HepG2 (cell line): ENCODE results near the gene SLC35A2. TPM values are rescaled to one million over a fixed set of nuclear protein-coding genes. Genes with fewer than 3 reads are reported as not detected.
A peak's percentile ranks its signal among the peaks of the same experiment; 100 is the strongest.

Experiments used
- AHR ChIP-seq: IDR thresholded peaks from 2 replicates; pipeline ENCODE4 v1.6.1; 2018; ENCODE audit warnings: missing genetic modification reagents, missing compliant biosample characterization
- BHLHE40 ChIP-seq: IDR thresholded peaks from 2 replicates; pipeline ENCODE4 v1.6.1; 2011; ENCODE audit warnings: low read length, improper control_type of control experiment
- E2F1 ChIP-seq: sonication (generic); formaldehyde crosslinking; IDR thresholded peaks from 2 replicates; pipeline ENCODE4 v1.5.0; 2020; ENCODE audit warnings: missing genetic modification reagents
- HNRNPLL ChIP-seq: fragments of 200-400 bp; formaldehyde crosslinking; IDR thresholded peaks from 2 replicates; pipeline ENCODE4 v1.6.1; 2017; ENCODE audit warnings: mild to moderate bottlenecking, low read depth, low read length; ENCODE audit not compliant: poor library complexity, severe bottlenecking
- KDM3A ChIP-seq: IDR thresholded peaks from 2 replicates; pipeline ENCODE4 v1.6.1; 2018; ENCODE audit warnings: low read depth, missing compliant biosample characterization
- LCORL ChIP-seq, 2 experiments: fragments of 450-650 bp in 1 of 2; sonication (generic) in 1 of 2; formaldehyde crosslinking in 1 of 2; IDR thresholded peaks; 2 replicates each; pipeline versions ENCODE4 v1.5.0 to v1.6.1; 2017 to 2020; ENCODE audit warnings: antibody characterized with exemption in 1 of 2, missing genetic modification reagents in 1 of 2
- NKX3-1 ChIP-seq: sonication (generic); formaldehyde crosslinking; IDR thresholded peaks from 2 replicates; pipeline ENCODE4 v1.5.0; 2020; ENCODE audit warnings: missing genetic modification reagents
- NPAS2 ChIP-seq: sonication (generic); formaldehyde crosslinking; IDR thresholded peaks from 2 replicates; pipeline ENCODE4 v1.8.0; 2022; ENCODE audit warnings: mild to moderate bottlenecking, missing genetic modification reagents, borderline replicate concordance
- PHB2 ChIP-seq: fragments of 450-650 bp; IDR thresholded peaks from 2 replicates; pipeline ENCODE4 v1.6.1; 2018; ENCODE audit not compliant: partially characterized antibody
- POLR2A ChIP-seq, 2 experiments: IDR thresholded peaks; 2 replicates each; pipeline ENCODE4 v1.6.1; 2011; ENCODE audit warnings: low read depth in 2 of 2, low read length in 2 of 2, mild to moderate bottlenecking in 1 of 2, moderate library complexity in 1 of 2; ENCODE audit not compliant: insufficient read depth in 1 of 2
- REPIN1 ChIP-seq: sonication (generic); formaldehyde crosslinking; IDR thresholded peaks from 2 replicates; pipeline ENCODE4 v1.8.0; 2022; ENCODE audit warnings: missing genetic modification reagents, low read depth, mild to moderate bottlenecking, borderline replicate concordance
- SP140L ChIP-seq: sonication (generic); formaldehyde crosslinking; IDR thresholded peaks from 2 replicates; pipeline ENCODE4 v1.4.0; 2020; ENCODE audit warnings: missing genetic modification reagents, borderline replicate concordance
- TBL1XR1 ChIP-seq: fragments of 150-350 bp; IDR thresholded peaks from 2 replicates; pipeline ENCODE4 v1.6.1; 2014; ENCODE audit warnings: borderline replicate concordance, low read length; ENCODE audit not compliant: partially characterized antibody
- ZMYM4 ChIP-seq: sonication (generic); formaldehyde crosslinking; IDR thresholded peaks from 2 replicates; pipeline ENCODE4 v1.8.1; 2023; ENCODE audit warnings: mild to moderate bottlenecking, missing genetic modification reagents
- ZNF616 ChIP-seq: sonication (generic); formaldehyde crosslinking; IDR thresholded peaks from 2 replicates; pipeline ENCODE4 v1.5.0; 2020; ENCODE audit warnings: low read depth, mild to moderate bottlenecking, missing genetic modification reagents
- ZNF691 ChIP-seq: sonication (generic); formaldehyde crosslinking; IDR thresholded peaks from 2 replicates; pipeline ENCODE4 v1.4.0; 2020; ENCODE audit warnings: missing genetic modification reagents, low read depth, mild to moderate bottlenecking, borderline replicate concordance
- ZNF780A ChIP-seq: sonication (generic); formaldehyde crosslinking; IDR thresholded peaks from 2 replicates; pipeline ENCODE4 v1.8.0; 2022; ENCODE audit warnings: mild to moderate bottlenecking, missing genetic modification reagents, moderate library complexity
- polyA plus RNA-seq, 8 experiments: library from polyadenylated mRNA; depleted of rRNA in 3 of 8; stranded (reverse) in 7 of 8; unstranded in 1 of 8; fragments of >200 nt; fragmentation: Illumina TruSeq in 4 of 8; extraction: Trizol in 4 of 8; gene quantifications; 2 replicates each; pipeline versions ENCODE4 v1.2.1 to v1.2.3, GENCODE V29; 2011 to 2016; ENCODE audit warnings: low read depth in 4 of 8, missing spikeins in 1 of 8, mixed read lengths in 1 of 8; ENCODE audit not compliant: insufficient read depth in 1 of 8
- total RNA-seq, 5 experiments: library from RNA; depleted of rRNA; stranded (reverse); fragments of >200 nt; fragmentation: Illumina TruSeq; extraction: Trizol; gene quantifications; 2 replicates each; pipeline ENCODE4 v1.2.3, GENCODE V29; 2016; ENCODE audit warnings: low read depth in 1 of 5
- TF ChIP-seq, protein P1 (sequence below): sonication (generic); formaldehyde crosslinking; IDR thresholded peaks from 2 replicates; pipeline ENCODE4 v1.4.0; 2020; ENCODE audit warnings: missing genetic modification reagents, borderline replicate concordance
- TF ChIP-seq, protein P2 (sequence below): IDR thresholded peaks from 2 replicates; pipeline ENCODE4 v1.6.1; 2016; ENCODE audit warnings: low read depth, control low read depth

The SLC35A2 gene
- total and polyA plus RNA-seq, 2 of the 13 experiments (the other 11 are each of a cell fraction or from before 2014, with no cell fraction given) = 32.1 to 40.8 TPM

DNA sequence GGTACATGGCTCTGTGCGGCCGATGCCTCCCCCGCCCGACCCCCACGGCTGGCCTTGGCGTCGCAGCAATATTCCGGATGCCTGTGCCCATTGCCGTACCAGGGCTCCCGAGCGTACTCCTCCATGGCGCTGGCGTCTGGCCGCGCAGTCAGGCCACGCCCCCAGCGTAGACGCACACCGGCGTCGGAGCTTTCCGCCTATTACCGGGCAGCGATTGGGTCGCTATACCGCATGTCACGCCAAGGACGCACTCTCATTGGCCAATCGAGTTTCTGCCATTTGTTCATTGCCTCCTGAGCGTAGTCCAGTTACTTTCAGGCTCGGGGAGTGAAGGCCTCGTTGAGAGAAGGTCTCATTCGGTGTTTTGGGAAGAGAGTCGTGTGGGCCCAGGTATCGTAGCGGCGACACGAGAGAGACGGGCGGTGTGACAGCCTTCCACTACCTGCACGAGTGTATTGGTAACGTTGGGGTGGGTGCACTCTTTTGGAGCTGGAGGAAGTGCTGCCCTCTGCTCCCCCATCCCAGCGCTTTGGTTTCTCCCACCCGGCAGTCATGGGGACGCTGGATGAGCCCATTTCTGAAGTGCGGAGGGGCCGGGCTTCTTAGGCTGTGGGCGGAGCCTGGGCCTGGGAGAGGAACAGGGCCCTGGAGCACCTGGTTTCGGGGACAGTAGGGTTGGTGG, 13.7 kb downstream of the SLC35A2 start, which contains the start of the genes PQBP1 and TIMM17B (continued):
- TF ChIP-seq BHLHE40 = peak; percentile 89
- no peak for TF ChIP-seq E2F1 (CRISPR knock-in tag)
- TF ChIP-seq POLR2A (IDR thresholded peaks at IDR 0.05; ENCODE audit: insufficient read depth in 1 of 2, low read depth in 2 of 2, low read length in 2 of 2) = peak in 1 of 2 experiments; percentile 94; a peak in 2 of 4 replicates
- TF ChIP-seq, protein P1, sequence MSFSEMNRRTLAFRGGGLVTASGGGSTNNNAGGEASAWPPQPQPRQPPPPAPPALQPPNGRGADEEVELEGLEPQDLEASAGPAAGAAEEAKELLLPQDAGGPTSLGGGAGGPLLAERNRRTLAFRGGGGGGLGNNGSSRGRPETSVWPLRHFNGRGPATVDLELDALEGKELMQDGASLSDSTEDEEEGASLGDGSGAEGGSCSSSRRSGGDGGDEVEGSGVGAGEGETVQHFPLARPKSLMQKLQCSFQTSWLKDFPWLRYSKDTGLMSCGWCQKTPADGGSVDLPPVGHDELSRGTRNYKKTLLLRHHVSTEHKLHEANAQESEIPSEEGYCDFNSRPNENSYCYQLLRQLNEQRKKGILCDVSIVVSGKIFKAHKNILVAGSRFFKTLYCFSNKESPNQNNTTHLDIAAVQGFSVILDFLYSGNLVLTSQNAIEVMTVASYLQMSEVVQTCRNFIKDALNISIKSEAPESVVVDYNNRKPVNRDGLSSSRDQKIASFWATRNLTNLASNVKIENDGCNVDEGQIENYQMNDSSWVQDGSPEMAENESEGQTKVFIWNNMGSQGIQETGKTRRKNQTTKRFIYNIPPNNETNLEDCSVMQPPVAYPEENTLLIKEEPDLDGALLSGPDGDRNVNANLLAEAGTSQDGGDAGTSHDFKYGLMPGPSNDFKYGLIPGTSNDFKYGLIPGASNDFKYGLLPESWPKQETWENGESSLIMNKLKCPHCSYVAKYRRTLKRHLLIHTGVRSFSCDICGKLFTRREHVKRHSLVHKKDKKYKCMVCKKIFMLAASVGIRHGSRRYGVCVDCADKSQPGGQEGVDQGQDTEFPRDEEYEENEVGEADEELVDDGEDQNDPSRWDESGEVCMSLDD (CRISPR knock-in tag) = no peak
- TF ChIP-seq REPIN1 (CRISPR knock-in tag) = no peak
- no peak for TF ChIP-seq KDM3A (CRISPR knock-in tag)
- TF ChIP-seq NKX3-1 (CRISPR knock-in tag) = no peak
- no peak for TF ChIP-seq TBL1XR1
- TF ChIP-seq NPAS2 = no peak
- no peak for TF ChIP-seq AHR
- TF ChIP-seq PHB2 = no peak
- TF ChIP-seq LCORL (IDR thresholded peaks at IDR 0.05) = no peak
- TF ChIP-seq LCORL (CRISPR knock-in tag; IDR thresholded peaks at IDR 0.05) = 0 out of 2 replicates have a peak, but pooled peaks have one; percentile 20
- peak; percentile 50; the same call in 1 of the 2 replicates for TF ChIP-seq ZMYM4 (CRISPR knock-in tag)
- TF ChIP-seq, protein P2, sequence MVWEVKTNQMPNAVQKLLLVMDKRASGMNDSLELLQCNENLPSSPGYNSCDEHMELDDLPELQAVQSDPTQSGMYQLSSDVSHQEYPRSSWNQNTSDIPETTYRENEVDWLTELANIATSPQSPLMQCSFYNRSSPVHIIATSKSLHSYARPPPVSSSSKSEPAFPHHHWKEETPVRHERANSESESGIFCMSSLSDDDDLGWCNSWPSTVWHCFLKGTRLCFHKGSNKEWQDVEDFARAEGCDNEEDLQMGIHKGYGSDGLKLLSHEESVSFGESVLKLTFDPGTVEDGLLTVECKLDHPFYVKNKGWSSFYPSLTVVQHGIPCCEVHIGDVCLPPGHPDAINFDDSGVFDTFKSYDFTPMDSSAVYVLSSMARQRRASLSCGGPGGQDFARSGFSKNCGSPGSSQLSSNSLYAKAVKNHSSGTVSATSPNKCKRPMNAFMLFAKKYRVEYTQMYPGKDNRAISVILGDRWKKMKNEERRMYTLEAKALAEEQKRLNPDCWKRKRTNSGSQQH (CRISPR knock-in tag) = no peak; the same call in 1 of the 2 replicates
- no peak for TF ChIP-seq ZNF780A (CRISPR knock-in tag)
- no peak for TF ChIP-seq ZNF691 (CRISPR knock-in tag)
- TF ChIP-seq SP140L (CRISPR knock-in tag) = no peak
- no peak for TF ChIP-seq ZNF616 (CRISPR knock-in tag)
- peak; percentile 93 for TF ChIP-seq HNRNPLL
